ENCODE results near the gene RCBTB1.

- no peak for TF ChIP-seq CTCF (IDR thresholded peaks at IDR 0.05; ENCODE audit: insufficient read depth, low read depth, low read length)
- no peak for TF ChIP-seq EZH2 (IDR thresholded peaks at IDR 0.05; ENCODE audit: insufficient read depth, low read length)
Measured at GRCh38 chr13:49602005-49602404, 16.6 kb upstream of the RCBTB1 start.

All from astrocyte (in vitro differentiated cells and primary cell).